ENCODE data around the gene ZMIZ1.

ZMIZ1 gene

DNA sequence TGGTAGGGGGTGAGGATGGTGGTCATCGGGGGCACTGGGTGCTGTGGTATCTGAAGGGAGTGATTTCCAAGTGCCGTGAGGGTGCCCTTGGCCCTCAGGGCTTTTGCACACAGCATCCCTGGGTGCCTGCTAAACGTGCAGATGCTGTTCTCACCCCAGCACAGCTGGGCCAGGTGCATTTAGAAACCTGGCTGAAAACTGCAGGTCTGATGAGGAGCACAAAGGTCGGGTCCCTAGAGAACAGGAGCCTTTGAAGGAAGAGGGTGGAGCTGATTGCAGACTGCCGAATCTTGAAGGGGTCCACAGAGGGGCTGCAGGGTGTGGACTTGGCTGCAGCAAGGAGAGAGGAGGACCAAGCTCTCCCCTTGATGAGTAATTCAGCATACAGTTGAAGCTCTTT is 32.0 kb downstream of the ZMIZ1 start:
- no peak for DNase-seq

DNA sequence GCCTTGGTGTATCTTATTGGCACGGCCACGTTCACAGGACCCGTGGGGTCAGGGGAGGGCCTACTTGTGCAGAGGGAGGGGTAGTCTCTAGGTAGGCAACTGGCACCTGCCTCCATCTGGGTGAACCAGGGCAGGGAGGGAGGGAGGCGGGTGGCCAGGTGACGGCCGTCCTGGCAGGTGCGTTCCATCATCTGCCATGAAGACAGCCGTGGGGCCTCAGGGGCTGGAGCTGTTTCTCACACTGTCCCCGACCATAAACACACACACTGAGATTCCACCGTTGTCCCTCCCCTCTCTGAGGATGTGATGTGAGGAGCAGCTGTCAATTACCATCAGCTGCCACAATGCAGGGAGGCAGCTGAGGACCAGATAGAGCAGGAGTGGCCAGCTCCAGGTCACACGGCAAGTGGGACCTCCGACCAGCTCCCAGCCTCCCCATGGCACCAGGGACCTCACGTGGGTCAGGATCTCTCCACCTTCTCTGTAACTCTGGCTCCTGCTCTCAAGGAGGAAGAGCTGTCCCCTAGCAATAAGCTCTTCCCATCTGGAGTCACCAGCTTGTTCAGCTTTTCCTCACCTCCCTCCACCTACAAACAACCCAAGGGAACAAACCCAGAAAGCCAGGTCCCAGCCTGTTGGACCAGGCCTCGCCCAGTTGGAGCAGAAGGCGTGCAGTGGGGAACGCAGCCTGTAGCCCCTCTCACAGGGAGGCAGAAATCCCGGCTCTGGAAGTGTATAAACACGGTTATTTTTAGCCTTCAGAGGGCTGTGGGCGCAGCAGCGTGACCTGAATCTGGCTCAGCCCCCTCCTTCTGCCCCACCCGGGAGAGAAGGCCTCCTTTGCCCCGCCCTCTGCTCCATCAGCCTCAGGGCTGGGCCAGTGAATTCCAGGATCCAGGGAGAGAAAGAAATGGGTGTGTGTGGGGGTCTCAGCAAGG is 33.1 kb downstream of the ZMIZ1 start:
- no peak for DNase-seq

GRCh38 chr10:79102498-79102874 is 33.7 kb downstream of the ZMIZ1 start:
- DNase-seq, result no peak

- DNase-seq, result no peak
These were observed 34.4 kb downstream of the ZMIZ1 start for GRCh38 chr10:79103129-79103528.

- no peak for DNase-seq
These were observed 34.8 kb downstream of the ZMIZ1 start for GRCh38 chr10:79103585-79103984.

GRCh38 chr10:79105150-79105739 is 36.5 kb downstream of the ZMIZ1 start:
- no peak for DNase-seq

DNA sequence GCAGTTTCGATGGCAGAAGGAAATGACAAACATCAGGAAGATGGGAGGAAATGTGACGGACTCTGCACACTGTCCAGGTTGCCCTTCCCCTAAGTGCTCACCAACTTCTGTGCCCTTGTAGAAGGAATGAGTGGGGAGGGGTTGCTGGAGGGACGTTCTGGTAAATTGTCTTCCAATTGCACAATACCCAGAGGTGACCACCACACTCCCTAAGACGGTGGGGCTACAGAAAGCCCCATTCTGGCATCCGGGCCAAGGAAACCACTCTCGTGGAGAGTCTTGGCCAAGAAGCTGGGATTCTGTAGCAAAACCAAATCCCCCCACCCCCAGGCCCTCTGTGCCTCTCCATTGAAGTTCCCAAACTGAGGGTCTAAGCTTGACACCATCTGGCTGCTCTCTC is 37.1 kb downstream of the ZMIZ1 start:
- no peak for DNase-seq

DNA sequence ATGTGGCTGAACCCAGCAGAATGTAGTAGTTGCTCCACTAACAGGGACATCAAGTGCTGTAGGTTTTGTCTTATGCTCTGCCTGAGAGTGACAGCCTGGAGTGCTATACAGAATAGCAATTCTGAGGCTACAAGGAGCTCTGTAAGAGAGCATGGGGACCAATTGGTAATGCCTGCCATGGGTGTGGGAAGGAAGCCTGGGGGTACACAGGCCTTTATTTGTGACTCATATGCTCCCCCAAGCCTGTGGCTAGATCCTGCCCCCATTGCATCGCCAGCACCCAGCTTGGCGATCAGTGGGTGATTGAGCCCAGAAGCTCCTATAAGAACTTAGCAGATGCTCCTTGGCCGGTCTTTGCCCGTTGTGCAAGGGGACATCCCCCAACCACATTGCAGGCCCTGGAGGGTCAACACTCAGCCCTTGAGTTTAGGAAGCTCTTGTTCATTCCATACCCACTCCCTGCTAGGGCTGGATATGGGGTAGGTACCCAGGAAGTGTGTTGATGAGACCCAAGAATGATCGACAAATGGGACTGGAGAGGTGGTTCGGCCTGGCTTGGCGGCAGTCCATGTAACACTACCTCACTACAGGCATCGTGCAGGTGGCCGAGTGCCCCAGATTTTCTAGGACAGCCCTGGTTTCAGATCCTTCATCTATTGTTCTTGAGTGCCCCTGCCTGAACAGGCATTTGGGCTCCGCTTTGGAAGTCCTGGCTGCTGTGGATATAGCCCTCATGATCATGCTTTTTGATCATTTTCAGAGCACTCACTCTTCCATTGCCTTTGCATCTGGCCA is 37.7 kb downstream of the ZMIZ1 start:
- DNase-seq, result no peak

GRCh38 chr10:79107736-79108264 is 39.0 kb downstream of the ZMIZ1 start:
- DNase-seq, result no peak

DNA sequence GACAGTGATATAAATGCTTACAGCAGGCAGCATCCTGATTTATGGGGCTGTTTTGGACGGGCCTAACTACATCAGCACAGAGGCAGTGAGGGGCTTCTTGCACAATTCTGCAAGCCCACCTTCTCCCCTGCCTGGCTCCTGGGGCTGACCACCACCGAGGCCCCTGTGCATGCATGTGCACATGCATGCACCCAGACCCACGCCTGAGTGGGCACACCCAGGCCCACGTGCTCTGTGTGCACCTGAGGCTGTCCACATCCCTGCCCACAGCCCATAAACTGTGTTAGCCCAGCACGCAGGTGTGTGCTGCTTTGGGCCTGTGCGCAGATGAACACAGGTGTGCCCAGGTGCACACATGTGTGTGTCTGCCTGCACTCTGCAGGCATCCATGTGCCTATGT is 40.0 kb downstream of the ZMIZ1 start:
- no peak for DNase-seq

DNA sequence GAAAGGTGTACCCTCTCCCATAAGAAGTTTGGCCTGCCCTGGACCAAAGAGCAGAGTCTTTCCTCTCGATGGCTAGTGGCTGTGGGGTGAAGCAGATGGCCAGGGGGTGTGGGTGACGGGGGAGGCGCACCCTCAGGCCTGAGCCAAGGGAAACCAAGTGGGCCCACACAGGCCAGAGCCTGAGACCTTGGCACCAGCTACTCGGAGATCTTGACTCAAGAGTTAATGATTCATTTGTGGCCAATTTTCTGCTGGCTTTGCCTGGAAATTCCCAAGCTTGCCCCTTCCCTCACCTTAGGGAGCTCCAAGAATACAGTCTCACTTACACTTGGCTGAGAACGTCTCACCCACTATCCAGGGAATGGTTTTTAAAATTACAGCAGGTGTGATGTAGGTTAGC is 42.7 kb downstream of the ZMIZ1 start:
- no peak for DNase-seq

GRCh38 chr10:79111846-79112614 is 43.3 kb downstream of the ZMIZ1 start:
- DNase-seq, result no peak

- DNase-seq, result no peak
These were observed 44.2 kb downstream of the ZMIZ1 start for GRCh38 chr10:79112881-79113431.

- no peak for DNase-seq
These were observed 45.1 kb downstream of the ZMIZ1 start for GRCh38 chr10:79113827-79114226.

- no peak for DNase-seq
These were observed 46.5 kb downstream of the ZMIZ1 start for GRCh38 chr10:79115302-79115701.

- no peak for DNase-seq
These were observed 47.6 kb downstream of the ZMIZ1 start for GRCh38 chr10:79116368-79116767.

- no peak for DNase-seq
These were observed 48.3 kb downstream of the ZMIZ1 start for GRCh38 chr10:79116801-79117723.

DNA sequence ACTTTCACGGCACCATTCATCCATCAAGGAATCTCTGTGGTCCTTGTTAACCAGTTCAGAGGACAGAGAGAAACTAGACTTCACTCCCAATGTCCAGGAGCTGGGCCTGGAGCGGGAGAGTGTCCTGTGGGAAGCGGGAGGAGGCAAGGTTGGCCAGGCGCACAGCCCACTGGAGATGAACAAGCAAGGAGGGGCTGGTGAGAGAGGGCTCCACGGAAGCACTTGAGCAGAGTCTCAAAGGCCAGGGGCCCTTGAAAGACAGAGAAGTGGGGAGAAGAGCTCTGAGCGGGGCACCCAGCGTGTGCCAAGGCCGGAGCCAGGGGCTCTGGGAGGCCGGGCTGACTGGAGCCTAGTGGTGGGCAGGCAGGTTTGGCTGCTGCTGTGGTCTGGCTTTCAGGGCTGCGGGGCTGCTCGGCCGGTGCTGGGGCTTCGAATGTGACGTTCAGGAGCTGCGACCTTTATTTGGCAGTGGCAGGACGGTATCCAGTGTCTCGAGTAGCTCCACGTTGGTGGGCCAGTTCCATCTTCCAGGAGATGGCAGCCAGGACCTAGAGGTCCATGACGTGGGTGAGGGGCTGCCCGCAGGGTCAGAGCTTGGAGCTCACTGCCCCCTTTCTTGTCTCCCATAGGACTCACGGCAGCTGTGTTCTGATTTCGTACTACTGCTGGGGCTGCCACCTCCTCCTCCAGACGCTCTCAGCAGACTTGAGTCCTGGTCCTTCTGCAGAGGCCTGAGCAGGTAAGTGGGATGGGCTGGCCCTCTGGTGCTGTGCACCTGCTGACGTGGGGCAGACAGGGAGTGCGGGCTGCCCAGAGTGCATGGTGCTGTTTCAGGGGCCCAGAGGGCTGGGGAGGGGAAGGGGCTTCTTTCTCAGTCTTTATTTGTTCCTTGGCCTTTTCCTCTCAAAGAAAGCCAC is 49.8 kb downstream of the ZMIZ1 start:
- no peak for DNase-seq

DNA sequence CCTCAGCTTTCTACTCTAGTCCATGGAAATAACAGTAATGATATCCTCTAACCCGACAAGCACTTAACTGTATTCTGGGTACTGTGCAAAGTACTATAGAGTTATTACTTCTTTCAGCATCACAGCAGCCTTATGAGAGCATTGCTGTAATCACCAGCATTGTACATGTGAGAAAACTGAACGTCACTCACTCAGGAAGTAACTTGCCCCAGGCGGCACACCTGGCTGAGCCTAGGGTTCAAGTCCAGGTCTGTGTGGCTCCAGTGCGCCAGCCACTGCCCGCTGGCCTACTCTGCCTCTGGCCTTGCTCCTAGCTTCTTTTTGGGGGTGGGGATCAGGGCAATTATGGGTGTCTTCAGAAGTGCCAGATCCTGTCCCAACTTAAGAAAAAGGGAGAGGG is 50.5 kb downstream of the ZMIZ1 start:
- DNase-seq, result no peak

DNA sequence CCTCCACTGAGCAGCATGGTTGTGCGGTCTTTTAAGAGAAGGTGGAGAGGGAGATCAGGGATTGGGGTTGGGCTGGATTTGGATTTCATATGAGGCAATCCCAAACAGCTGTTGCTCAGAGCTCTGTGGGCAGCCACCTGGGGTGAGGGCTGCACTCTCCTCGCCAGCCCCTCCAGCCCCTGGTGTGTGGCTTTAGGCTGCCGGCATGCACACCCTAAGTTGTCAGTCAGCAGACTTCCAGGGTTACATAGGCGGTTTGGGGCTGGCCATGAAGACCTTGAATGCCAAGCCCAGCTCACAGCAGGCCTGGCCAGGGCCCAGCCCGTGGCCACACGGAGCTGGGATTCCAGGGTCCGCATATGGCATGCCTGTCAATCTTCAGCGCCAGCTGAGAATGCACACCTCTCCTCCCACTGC is 54.8 kb downstream of the ZMIZ1 start:
- no peak for DNase-seq
